ENCODE data around the gene CCDC63. TPM values are rescaled to one million over a fixed set of nuclear protein-coding genes. Genes with fewer than 3 reads are reported as not detected.

The CCDC63 gene
- polyA plus RNA-seq, 3 donors from 2014 or later = not detected

- Mint-ChIP-seq H3K4me1 (no peaks in the 10 kb centered on the region), H3K9me3 (no peaks in the 10 kb centered on the region), H3K27ac (no peak overlapping the region), H3K4me3 (no peak overlapping the region), H3K27me3 (ENCODE audit: low read depth in 3 of 3) (peaks cover 3 to 12% (median 5%) of the 10 kb centered on the region in 3 donors), H3K36me3 (no peaks in the 10 kb centered on the region)
- no peak for DNase-seq
Observed at GRCh38 chr12:110874351-110874750, 27.6 kb downstream of the CCDC63 start.

GRCh38 chr12:110874781-110875180, 28.0 kb downstream of the CCDC63 start:
- DNase-seq = no peak
- Mint-ChIP-seq H3K4me3 (no peak overlapping the region), H3K27me3 (ENCODE audit: low read depth in 3 of 3) (peaks cover 3 to 12% (median 5%) of the 10 kb centered on the region in 3 donors), H3K9me3 (no peaks in the 10 kb centered on the region), H3K36me3 (no peaks in the 10 kb centered on the region), H3K27ac (no peak overlapping the region), H3K4me1 (no peaks in the 10 kb centered on the region)

- Mint-ChIP-seq H3K4me1 (no peaks in the 10 kb centered on the region), H3K36me3 (no peaks in the 10 kb centered on the region), H3K27me3 (ENCODE audit: low read depth in 3 of 3) (peaks cover 0 to 5% (median 4%) of the 10 kb centered on the region in 3 donors), H3K4me3 (no peak overlapping the region), H3K27ac (peak overlapping the region in 1 of 6 donors; percentile 0), H3K9me3 (no peaks in the 10 kb centered on the region)
- DNase-seq = no peak
Observed at GRCh38 chr12:110880651-110881050, 33.9 kb downstream of the CCDC63 start.

- H3K9me3 Mint-ChIP-seq = no peaks in the 10 kb centered on the region
- H3K27ac Mint-ChIP-seq = no peak overlapping the region
- no peak overlapping the region for H3K4me3 Mint-ChIP-seq
- peaks cover 0 to 5% (median 0%) of the 10 kb centered on the region in 3 donors for H3K27me3 Mint-ChIP-seq (ENCODE audit: low read depth in 3 of 3)
- DNase-seq = no peak
- no peaks in the 10 kb centered on the region for H3K36me3 Mint-ChIP-seq
- H3K4me1 Mint-ChIP-seq = peaks cover 4 to 7% of the 10 kb centered on the region in 2 donors
Observed at GRCh38 chr12:110883251-110883650, 36.5 kb downstream of the CCDC63 start.

- Mint-ChIP-seq H3K4me1 (peaks cover 4 to 7% of the 10 kb centered on the region in 2 donors), H3K27ac (no peak overlapping the region), H3K9me3 (no peaks in the 10 kb centered on the region), H3K4me3 (no peak overlapping the region), H3K27me3 (ENCODE audit: low read depth in 3 of 3) (peaks cover 0 to 9% (median 1%) of the 10 kb centered on the region in 3 donors), H3K36me3 (no peaks in the 10 kb centered on the region)
- no peak for DNase-seq
Observed at GRCh38 chr12:110885152-110885840, 38.5 kb downstream of the CCDC63 start.

GRCh38 chr12:110888256-110888991, 41.6 kb downstream of the CCDC63 start:
- Mint-ChIP-seq H3K9me3 (no peaks in the 10 kb centered on the region), H3K36me3 (no peaks in the 10 kb centered on the region), H3K27me3 (ENCODE audit: low read depth in 3 of 3) (peaks cover 1 to 7% (median 2%) of the 10 kb centered on the region in 3 donors), H3K4me3 (peak overlapping the region; percentile 90 to 99 (median 93)), H3K27ac (peak overlapping the region in 3 of 6 donors; percentile 39 to 91 (median 85)), H3K4me1 (peaks cover 4 to 7% of the 10 kb centered on the region in 2 donors)
- DNase-seq = no peak

GRCh38 chr12:110889361-110889760, 42.6 kb downstream of the CCDC63 start:
- Mint-ChIP-seq H3K4me1 (peaks cover 6 to 11% of the 10 kb centered on the region in 2 donors), H3K27me3 (ENCODE audit: low read depth in 3 of 3) (peaks cover 1 to 8% (median 7%) of the 10 kb centered on the region in 3 donors), H3K36me3 (no peaks in the 10 kb centered on the region), H3K4me3 (no peak overlapping the region), H3K9me3 (no peaks in the 10 kb centered on the region), H3K27ac (no peak overlapping the region)
- DNase-seq = no peak

- H3K36me3 Mint-ChIP-seq = no peaks in the 10 kb centered on the region
- no peak overlapping the region for H3K4me3 Mint-ChIP-seq
- H3K27me3 Mint-ChIP-seq (ENCODE audit: low read depth in 3 of 3) = peaks cover 0 to 8% (median 6%) of the 10 kb centered on the region in 3 donors
- no peaks in the 10 kb centered on the region for H3K9me3 Mint-ChIP-seq
- no peak overlapping the region for H3K27ac Mint-ChIP-seq
- H3K4me1 Mint-ChIP-seq = peaks cover 4 to 7% of the 10 kb centered on the region in 2 donors
- DNase-seq = no peak
Observed at GRCh38 chr12:110893956-110894355, 47.2 kb downstream of the CCDC63 start.

GRCh38 chr12:110896559-110896958, 49.8 kb downstream of the CCDC63 start:
- H3K9me3 Mint-ChIP-seq = no peaks in the 10 kb centered on the region
- no peak for DNase-seq
- H3K4me1 Mint-ChIP-seq = peaks cover 4 to 7% of the 10 kb centered on the region in 2 donors
- no peaks in the 10 kb centered on the region for H3K36me3 Mint-ChIP-seq
- no peak overlapping the region for H3K27ac Mint-ChIP-seq
- no peak overlapping the region for H3K4me3 Mint-ChIP-seq
- peaks cover 2 to 10% (median 3%) of the 10 kb centered on the region in 3 donors for H3K27me3 Mint-ChIP-seq (ENCODE audit: low read depth in 3 of 3)

- Mint-ChIP-seq H3K27me3 (ENCODE audit: low read depth in 3 of 3) (peaks cover 2 to 8% (median 4%) of the 10 kb centered on the region in 3 donors), H3K27ac (no peak overlapping the region)
- no peak for DNase-seq
Observed at GRCh38 chr12:110901401-110901800, 54.6 kb downstream of the CCDC63 start.

GRCh38 chr12:110903511-110903910, 56.7 kb downstream of the CCDC63 start:
- Mint-ChIP-seq H3K4me3 (no peak overlapping the region), H3K27me3 (ENCODE audit: low read depth in 3 of 3) (peaks cover 2 to 8% (median 7%) of the 10 kb centered on the region in 3 donors), H3K9me3 (no peaks in the 10 kb centered on the region), H3K27ac (no peak overlapping the region), H3K4me1 (no peaks in the 10 kb centered on the region), H3K36me3 (no peaks in the 10 kb centered on the region)
- DNase-seq = no peak

More at GRCh38 chr12:110901401-110901800, 54.6 kb downstream of the CCDC63 start:
- no peaks in the 10 kb centered on the region for H3K4me1 Mint-ChIP-seq
- no peaks in the 10 kb centered on the region for H3K9me3 Mint-ChIP-seq
- H3K4me3 Mint-ChIP-seq = no peak overlapping the region
- no peaks in the 10 kb centered on the region for H3K36me3 Mint-ChIP-seq

GRCh38 chr12:110906083-110906482, 59.3 kb downstream of the CCDC63 start:
- H3K36me3 Mint-ChIP-seq = no peaks in the 10 kb centered on the region
- peaks cover 0 to 10% (median 7%) of the 10 kb centered on the region in 3 donors for H3K27me3 Mint-ChIP-seq (ENCODE audit: low read depth in 3 of 3)
- DNase-seq = no peak
- H3K4me3 Mint-ChIP-seq = no peak overlapping the region
- H3K4me1 Mint-ChIP-seq = no peaks in the 10 kb centered on the region
- no peaks in the 10 kb centered on the region for H3K9me3 Mint-ChIP-seq
- no peak overlapping the region for H3K27ac Mint-ChIP-seq

- Mint-ChIP-seq H3K27ac (no peak overlapping the region), H3K4me3 (no peak overlapping the region), H3K36me3 (no peaks in the 10 kb centered on the region), H3K27me3 (ENCODE audit: low read depth in 3 of 3) (peaks cover 0 to 8% (median 7%) of the 10 kb centered on the region in 3 donors), H3K4me1 (no peaks in the 10 kb centered on the region), H3K9me3 (no peaks in the 10 kb centered on the region)
- no peak for DNase-seq
Observed at GRCh38 chr12:110906516-110906915, 59.7 kb downstream of the CCDC63 start.

- no peak overlapping the region for H3K27ac Mint-ChIP-seq
- H3K36me3 Mint-ChIP-seq = no peaks in the 10 kb centered on the region
- H3K4me3 Mint-ChIP-seq = no peak overlapping the region
- H3K27me3 Mint-ChIP-seq (ENCODE audit: low read depth in 3 of 3) = peaks cover 0 to 7% (median 7%) of the 10 kb centered on the region in 3 donors
- no peaks in the 10 kb centered on the region for H3K4me1 Mint-ChIP-seq
- no peak for DNase-seq
- H3K9me3 Mint-ChIP-seq = no peaks in the 10 kb centered on the region
Observed at GRCh38 chr12:110906985-110907384, 60.2 kb downstream of the CCDC63 start.

Data from immature natural killer cell (primary cell).